WI38 (cell line): ENCODE data around the gene PUS10.
"Not testable (repeated sequence)": the region's sequence is repeated elsewhere in the genome, so short reads cannot be mapped to it uniquely, and the experiment has no call there.

Experiments
- H3K4me3 ChIP-seq: 2 replicates; pipeline ENCODE4 v1.5.1; 2011; ENCODE audit warnings: low read depth, mild to moderate bottlenecking, control low read depth, low read length
- TF ChIP-seq, protein P1 (sequence below): IDR thresholded peaks from 2 replicates; pipeline ENCODE4 v1.5.1; 2012; ENCODE audit warnings: low read depth, mild to moderate bottlenecking, control low read depth, low read length

Gene PUS10

GRCh38 chr2:60926741-60927552 is 91.1 kb downstream of the PUS10 start:
- H3K4me3 ChIP-seq: no peak overlapping the region
- TF ChIP-seq, protein P1, sequence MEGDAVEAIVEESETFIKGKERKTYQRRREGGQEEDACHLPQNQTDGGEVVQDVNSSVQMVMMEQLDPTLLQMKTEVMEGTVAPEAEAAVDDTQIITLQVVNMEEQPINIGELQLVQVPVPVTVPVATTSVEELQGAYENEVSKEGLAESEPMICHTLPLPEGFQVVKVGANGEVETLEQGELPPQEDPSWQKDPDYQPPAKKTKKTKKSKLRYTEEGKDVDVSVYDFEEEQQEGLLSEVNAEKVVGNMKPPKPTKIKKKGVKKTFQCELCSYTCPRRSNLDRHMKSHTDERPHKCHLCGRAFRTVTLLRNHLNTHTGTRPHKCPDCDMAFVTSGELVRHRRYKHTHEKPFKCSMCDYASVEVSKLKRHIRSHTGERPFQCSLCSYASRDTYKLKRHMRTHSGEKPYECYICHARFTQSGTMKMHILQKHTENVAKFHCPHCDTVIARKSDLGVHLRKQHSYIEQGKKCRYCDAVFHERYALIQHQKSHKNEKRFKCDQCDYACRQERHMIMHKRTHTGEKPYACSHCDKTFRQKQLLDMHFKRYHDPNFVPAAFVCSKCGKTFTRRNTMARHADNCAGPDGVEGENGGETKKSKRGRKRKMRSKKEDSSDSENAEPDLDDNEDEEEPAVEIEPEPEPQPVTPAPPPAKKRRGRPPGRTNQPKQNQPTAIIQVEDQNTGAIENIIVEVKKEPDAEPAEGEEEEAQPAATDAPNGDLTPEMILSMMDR: no peak

- TF ChIP-seq, protein P1: no peak
- no peak overlapping the region for H3K4me3 ChIP-seq
Measured at GRCh38 chr2:60925994-60926740, 91.9 kb downstream of the PUS10 start.

DNA sequence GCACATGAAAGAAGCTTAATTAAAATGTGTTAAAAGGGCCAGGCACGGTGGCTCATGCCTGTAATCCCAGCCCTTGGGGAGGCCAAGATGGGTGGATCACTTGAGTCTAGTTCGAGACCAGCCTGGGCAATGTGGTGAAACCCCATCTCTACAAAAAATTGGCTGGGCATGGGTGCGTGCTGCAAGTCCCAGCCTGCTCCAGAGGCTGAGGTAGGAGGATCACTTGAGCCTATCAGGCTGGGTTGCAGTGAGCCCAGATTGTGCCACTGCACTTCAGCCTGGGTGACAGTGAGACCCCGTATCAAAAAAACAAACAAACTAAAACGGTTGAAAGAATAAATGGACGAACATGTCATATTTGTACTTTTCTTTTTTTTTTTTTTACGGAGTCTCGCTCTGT is 110.7 kb downstream of the PUS10 start:
- no peak overlapping the region for H3K4me3 ChIP-seq
- TF ChIP-seq, protein P1: no peak

GRCh38 chr2:60906395-60906794 is 111.7 kb downstream of the PUS10 start:
- TF ChIP-seq, protein P1: no peak
- no peak overlapping the region for H3K4me3 ChIP-seq

- H3K4me3 ChIP-seq: not testable (repeated sequence)
Measured at GRCh38 chr2:60905867-60906266, 112.2 kb downstream of the PUS10 start.

DNA sequence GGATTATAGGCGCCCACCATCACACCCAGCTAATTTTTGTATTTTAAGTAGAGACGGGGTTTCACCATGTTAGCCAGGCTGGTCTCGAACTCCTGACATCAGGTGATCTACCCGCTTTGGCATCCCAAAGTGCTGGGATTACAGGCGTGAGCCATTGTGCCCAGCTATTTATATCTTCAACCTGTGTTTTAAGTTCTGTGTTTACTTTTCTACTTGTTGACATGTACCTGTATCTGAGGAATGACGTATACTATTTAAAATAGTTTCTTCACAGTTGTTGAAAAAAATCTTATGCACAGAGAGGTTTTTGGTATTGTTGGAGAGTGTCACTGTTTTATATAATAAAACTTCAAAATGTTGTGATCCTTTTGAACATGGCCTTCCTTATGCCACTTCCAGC is 116.8 kb downstream of the PUS10 start:
- not testable (repeated sequence) for H3K4me3 ChIP-seq

GRCh38 chr2:60899892-60900249 is 118.2 kb downstream of the PUS10 start:
- TF ChIP-seq, protein P1: no peak
- H3K4me3 ChIP-seq: no peak overlapping the region

DNA sequence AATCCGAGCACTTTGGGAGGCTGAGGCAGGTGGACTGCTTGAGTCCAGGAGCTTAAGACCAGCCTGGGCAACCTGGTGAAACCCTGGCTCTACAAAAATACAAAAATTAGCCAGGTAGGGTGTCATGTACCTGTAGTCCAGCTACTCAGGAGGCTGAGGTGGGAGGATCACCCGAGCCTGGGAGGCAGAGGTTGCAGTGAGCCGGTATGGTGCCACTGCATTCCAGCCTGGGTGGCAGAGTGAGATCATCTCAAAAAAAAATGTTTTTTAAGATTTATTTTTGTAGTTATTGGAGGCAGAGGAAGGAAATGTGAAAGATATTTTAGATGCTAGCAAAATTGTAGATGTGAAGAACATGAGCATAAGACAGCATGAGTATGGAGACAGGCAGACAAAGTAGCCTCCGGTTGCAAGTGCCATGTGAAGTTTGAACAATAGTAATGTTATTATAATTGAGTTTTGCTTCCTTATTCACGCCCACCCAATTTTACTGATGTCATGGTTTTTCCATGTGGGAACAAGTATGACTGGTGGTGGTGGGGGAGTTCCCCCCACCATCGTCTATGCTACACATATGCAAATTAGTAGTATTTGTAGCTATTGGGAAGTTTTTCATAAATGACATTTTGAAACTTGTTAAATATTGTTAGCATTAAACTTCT is 118.7 kb downstream of the PUS10 start:
- no peak overlapping the region for H3K4me3 ChIP-seq
- TF ChIP-seq, protein P1: no peak
